NCI-H345 treated with DMSO at 0.1 percent for 48 hours (cell line): ENCODE measurements around the gene UST.
"Not testable (repeated sequence)": the region's sequence is repeated elsewhere in the genome, so short reads cannot be mapped to it uniquely, and the experiment has no call there.

Experiments used
- DNase-seq: peaks from one replicate; lab custom pipeline; 2025; ENCODE audit not compliant: unreplicated experiment; lab: John Stamatoyannopoulos, UW

Gene UST

DNA sequence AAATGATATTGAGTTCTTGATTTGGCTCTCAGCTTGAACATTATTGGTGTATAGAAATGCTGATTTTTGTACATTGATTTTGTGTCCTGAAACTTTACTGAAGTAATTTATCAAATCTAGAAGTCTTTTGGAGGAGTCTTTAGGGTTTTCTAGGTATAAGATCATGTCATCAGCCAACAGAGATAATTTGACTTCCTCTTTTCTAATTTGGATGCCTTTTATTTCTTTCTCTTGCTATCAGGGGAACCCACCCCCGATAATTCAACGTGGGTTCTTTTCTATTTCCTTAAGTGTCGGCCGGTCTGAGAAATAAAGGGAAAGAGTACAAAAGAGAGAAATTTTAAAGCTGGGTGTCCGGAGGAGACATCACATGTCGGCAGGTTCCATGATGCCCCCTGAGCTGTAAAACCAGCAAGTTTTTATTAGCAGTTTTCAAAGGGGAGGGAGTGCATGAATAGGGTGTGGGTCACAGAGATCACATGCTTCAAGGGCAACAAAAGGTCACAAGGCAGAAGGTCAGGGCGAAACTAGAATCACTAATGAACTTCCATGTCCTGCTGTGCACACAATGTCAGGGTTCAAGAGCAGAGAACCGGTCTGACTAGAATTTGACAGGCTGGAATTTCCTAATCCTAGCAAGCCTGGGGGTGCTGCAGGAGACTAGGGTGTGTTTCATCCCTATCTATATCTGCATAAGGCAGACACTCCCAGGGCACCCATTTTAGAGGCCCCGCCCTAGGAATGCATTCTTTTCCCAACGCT, 17.6 kb downstream of the UST start:
- not testable (repeated sequence) for DNase-seq

DNA sequence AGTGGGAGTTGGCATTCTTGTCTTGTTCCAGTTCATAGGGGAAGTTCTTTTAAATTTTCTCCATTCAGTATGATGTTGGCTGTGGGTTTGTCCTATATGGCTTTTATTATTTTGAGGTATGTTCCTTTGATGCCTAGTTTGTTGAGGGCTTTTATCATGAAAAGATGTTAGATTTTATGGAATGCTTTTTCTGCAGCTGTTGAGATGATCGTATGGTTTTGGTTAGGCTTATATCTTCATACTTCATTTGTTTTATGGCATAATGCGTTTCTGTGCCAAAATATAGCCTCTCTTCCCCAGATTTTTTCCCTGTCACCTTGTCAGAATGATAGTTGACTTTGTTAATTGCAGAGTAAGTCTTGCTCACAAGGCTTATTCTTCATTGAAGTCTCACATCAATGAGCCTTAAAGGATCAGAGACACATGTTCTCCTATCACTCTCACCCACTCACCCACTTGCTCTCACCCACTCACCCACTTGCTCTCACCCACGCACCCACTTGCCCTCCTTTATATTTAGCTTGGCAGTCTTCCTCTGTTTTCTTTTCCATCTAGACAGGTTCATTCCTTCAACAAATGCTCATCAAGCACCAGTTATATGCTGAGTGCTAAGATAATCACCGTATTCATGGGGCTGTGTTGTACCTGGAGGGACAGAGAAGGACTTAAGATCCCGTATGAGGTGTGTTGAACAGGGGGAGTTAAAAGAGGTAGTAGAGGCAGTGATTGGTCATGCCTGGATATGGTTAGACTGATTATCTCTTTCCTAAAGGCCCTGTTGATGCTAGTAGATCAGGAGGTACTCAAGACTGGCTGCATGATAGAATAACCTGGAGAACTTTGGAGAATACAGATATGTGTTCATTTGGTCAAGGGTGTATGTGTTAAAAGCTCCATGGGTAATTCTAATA, 19.3 kb downstream of the UST start:
- no peak for DNase-seq

DNA sequence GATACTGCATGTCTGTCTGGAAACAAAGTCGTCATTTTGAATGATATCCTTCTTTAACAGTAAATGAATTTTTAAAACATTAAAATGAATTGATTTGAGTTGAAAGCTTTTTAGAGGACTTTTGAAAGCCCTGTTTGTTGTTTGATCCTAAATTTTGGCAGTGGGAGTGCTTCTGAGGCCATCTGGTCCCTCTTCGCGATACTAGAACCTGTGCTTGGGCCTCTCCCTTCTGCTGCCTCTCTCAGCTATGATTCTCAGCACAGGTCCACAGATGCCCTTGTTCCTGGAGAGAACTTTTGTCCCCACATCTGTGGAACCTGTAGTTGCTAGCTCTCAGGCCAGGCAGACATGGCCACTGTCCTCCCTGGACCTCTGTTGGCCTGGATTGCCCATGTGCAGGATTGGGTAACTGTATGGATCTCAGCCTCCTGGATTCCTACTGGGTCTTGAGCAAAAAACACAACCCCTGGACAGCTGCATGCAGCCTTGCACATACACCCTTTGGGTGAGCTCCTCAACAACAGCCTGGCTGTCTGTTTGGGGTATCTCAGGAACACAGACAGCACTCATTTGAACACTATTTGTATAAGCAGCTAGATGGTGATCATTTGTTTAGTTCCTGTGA, 21.9 kb downstream of the UST start:
- DNase-seq = no peak

DNA sequence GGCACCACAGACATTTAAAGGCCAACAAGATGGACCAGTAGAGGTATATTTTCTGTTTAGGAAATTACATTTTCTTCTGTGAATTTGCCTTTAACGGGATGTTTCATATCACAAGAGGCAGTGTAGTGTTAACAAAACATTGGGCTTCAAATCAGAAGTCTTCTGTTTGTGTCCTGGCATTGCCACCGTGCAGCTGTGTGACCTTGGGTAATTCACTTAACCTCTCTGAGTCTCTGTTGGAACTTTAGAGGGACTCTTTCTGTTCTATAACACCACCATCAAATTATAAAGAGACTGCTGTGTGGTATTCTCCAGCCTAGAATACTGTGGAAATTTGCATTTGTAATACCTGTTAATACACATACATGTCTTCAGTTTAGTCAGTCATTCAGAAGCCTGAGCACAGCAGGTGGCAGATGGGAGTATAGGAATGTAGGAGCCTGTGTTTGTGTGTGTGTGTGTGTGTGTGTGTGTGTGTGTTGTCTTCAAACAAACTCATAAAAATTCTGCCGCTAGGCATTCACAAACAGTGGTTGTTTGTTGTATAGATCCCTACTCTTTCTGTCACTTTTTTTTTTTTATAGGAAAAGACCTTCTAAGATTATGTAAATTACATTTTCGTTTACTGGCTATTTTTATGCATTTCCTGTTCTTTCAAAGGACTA, 22.6 kb downstream of the UST start:
- no peak for DNase-seq

DNA sequence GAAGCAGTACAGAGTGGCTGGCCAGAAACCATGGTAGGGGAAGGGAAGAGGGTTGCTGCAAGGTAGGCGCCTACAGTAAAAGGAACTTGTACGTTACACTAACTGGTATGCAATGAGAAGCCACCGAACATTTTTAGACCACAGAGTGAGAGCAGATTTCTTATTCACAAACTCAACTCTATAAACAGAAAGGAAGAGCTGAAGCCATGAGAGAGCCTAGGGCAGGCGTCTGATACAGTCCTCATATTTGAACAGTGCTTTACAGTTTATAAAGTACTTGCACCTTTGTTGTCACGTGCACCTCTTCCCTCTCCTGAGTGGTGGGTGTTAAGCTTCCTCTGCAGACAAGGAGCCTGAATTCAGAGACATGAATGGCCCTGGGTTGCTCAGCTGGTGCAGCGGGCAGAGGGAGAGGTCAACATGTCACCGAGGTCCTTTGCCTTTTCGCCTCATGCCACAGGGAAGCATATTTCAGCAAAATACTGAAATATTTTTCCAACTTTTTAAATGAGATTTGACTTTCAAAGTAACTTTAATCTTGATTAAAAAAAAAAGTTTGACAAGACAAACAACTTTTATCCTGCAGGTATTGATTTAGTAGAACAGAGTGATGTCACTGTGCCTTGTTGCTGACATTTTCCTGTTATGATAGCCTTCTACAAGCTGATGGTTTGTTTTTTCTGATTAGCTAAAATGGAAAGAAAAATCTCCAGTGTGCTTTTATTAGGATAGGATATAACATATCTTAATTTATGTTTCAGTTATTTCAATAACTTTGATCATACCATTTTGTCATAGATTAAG, 23.8 kb downstream of the UST start:
- DNase-seq = no peak

DNA sequence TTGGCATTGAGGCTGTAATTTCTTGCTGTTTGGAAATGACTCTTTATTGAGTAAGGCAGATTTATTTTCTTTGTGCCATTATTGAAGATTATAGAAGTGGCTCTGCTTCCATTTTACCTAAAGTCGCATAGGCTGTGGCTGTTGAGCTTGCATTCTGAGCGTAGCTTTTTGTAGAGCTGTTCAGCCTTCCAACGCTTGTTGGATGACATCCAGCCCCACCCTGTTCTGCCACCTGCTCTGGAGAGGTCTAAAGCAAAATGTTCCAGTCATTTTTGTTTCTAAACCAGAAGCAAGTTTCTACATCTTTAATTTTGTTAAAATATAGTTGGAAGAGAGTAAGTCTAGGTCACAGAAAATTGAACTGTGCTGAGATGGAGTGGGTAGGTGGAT, 24.4 kb downstream of the UST start:
- peak; percentile 65 for DNase-seq

DNA sequence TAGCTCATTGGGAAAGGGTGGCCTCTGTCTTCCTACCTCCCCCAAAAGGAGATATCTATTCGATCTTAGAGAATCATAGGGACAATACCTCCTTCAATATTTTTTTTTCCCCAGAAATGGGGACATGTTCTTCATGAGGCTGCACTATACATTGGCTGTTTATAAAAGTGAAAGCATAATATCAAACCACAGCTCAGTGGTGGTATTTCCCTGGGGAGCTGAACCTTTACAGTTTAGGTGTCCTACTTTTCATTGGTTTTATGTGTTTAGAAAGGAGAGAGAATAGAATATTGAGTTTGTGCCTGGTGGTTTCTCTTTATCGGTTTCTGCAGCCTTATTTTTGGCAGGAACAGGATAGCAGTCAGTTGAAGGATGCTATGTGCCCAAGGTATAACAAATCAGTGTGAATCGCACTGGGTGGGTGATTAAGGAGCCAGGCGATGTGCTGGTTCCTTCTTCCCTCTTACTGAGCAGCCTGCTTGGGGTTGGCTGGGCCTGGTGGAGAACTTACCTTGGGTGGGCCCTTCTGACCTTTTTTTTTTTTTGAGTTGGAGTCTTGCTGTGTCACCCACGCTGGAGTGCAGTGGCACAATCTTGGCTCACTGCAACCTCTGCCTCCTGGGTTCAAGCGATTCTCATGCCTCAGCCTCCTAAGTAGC, 25.2 kb downstream of the UST start:
- DNase-seq = no peak

DNA sequence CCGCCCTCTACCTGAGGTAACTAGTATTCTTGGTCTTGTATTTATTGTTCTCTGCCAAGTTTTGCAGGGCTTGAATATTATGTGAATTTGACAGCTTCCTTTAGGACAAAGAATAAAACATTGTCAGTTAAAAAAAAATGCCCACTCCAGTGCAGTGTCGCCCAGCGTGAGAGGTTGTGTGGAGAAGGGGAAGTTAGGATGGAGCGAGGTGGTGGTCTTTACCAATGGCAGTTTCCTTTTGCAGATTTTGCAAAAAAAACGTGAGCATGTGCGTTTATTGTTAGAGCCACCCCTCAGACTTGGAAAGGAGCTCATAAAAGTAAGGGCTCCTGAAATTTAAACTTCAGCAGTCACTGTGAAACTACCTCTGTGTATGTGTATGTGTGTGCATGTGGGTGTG, 28.3 kb downstream of the UST start:
- no peak for DNase-seq

DNA sequence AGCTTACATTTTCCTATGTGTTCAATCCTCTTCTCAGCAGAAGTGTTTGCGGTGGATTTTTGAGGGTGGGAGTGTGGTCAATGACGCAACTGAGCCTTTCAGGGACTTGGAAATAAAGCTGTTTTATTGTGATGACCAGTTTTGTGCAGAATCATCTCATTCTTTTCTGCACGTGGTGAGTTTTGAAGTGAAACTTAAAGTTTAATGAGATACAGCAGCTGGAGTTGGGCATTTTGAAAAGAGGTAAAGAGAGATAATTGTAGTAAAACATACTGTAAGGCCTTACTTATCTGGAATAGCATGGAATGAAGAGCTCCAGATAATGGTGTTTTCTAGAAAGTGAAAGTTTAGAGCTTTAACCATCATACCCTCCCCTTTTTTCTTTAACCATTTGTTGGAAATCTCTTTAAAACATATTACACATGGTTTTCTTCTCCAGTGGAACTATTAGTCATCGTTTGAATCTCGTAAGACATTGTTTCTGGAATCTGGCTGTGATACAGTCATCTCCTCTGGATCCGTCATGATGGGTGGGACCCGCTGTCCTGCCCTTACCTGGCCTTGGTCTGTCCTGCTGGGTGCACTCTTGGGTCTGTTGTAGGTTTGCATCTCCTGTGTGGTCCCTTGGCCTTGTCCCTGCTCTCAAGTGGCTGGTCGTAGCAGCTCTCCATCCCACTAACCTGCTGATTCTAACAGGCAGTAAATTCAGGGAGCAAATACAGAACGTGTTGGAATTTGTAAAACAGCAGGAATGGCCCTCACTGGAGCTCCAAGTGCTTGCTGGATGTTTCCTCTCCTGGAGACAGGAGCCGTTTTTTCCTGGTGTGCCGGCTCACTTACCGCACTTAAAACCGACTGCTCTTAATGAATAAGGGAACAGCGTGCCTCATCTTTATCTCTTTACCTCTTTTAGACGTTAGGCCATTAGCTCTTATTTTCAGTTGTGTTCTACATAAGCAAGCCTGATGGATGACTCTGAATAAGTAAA, 29.8 kb downstream of the UST start:
- no peak for DNase-seq

DNA sequence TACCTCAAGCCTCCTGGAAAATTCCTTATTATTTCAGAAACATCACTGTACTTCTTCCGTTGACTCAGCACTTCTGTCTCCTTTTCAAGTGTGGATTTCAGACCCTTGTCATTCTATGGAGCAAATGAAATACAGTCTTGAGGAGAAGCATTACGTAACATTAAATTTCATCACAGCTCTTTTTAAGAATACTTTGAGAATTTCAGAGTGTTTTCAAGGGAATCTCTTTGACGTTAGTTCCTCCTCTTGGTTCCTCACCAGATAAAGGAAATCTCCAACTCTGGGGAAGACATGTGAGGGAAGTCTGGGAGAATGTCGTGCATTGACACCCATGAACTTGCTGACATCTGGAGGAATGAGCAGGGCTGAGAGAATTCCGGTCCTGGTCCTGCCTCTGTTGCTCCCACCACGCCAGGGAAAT, 32.3 kb downstream of the UST start:
- no peak for DNase-seq

DNA sequence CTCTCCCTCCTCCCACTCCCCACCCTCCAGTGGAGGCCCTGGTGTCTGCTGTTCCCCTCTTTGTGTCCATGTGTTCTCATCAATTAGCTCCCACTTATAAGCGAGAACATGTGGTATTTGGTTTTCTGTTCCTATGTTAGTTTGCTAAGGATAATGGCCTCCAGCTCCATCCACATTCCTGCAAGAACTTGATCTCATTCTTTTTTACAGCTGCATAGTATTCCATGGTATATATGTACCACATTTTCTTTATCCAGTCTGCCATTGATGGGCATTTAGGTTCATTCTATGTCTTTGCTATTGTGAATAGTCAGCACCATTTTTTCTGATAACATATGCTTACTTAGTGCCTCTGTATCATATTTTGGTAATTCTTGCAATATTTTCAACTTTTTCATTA, 33.6 kb downstream of the UST start:
- DNase-seq = not testable (repeated sequence)

DNA sequence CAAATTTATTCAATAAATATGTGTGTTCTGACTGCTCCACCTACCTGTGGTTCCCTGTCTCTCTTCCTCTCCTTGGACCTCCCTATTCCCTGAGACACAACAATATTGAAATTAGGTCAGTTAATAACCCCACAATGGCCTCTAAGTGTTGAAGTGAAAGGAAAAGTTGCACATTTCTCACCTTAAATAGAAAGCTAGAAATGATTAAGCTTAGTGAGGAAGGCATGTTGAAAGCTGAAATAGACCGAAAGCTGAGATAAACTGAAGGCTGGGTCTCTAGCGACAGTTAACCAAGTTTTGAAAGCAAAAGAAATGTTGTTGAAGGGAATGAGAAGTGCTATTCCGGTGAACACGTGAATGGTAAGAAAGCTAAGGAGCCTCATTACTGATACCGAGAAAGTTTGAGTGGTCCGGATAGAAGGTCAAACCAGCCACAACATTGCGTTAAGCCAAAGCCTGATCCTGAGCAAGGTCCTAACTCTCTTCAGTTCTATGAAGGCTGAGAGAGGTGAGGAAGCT, 34.1 kb downstream of the UST start:
- DNase-seq = no peak

DNA sequence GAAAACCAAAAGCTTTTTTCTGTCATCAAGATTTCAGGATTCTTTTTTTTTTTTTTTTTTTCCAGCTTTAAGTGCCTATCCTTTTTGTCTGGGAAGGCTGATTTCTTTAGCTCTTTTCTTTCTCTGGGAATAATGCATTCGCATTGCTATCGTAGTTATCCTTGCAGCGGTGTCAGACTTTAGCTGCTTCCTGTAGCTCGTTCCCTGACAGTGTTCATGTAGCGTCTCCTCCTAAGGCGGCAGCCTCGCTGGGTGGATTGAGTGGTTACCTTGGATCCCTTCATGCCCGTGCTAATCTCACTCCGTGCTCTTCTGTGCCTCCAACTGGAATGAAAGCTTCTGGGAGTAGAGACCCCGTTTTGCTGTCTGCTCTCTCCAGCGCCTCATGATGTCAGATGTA, 43.1 kb downstream of the UST start:
- no peak for DNase-seq

DNA sequence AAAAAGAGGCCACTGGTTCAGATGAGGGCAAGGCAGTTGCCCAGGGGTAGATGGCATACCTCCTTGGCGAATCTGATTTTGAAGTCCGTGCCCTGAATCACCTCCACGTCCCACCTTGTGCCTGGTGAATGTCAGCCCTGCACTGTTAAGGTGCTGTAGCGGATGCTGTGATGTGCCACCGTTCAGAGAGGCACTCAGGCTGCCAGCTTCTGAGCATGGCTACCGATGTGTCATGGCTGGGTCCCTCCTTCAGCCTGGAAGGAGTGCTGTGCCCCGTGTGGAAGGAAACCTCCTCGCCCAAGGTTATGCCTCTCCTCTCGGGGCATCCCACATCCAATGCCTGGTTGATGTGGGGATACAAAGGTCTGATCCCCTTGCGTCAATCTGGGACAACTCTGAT, 43.6 kb downstream of the UST start:
- DNase-seq = no peak

DNA sequence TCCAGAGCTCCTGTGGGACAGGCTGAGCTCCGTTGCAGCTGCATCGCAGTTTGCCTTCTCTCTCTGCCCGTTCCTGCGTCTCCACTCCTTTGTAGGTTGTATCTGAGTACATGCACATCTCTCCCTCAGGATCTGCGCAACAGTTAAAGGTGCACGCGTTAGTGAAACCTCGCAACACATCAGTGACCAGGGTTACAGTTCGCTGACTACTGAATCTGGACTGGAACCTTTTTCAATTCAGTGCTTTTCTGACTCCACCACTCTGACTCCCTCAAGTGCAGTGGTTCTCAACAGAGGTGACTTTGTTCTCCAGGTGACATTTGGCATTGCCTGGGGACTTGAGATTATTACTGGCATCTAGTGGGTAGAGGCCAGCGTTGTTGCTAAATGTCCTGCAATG, 44.0 kb downstream of the UST start:
- DNase-seq = no peak

DNA sequence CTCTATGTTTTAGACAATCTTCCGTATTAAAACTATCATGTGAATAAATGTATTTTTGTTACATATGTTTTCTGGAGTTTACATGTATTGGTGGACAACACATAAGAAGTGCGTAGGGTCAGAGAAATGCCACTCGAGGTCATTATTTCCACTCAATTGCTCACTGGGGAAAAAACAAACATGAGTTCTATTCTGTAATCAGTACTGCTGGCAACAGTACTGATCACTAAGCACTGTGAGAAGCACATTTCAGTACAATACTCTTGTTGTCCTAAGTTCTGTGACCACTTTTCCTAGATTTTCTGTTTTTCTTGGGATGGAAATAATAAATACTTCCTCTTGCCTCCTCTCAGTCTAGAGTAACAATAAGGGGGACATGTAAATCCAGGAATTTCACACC, 44.5 kb downstream of the UST start:
- no peak for DNase-seq

DNA sequence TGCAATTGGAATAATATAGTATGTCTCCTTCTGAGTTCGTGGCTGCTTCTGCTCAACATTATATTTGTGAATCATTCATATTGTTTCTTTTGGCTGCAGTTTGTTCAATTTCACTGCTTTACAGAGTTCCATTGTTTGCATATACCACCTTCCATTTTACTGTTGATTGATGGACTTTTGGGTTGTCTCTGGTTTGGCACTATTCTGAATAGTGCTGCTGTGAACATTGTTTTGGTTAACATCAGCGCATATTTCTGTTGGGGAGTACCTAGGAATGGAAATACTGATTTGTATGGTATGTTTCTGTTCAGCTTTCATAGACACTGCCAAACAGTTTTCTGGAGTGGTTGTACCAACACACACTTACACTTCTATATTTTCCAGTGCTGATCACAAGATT, 46.9 kb downstream of the UST start:
- DNase-seq = no peak

DNA sequence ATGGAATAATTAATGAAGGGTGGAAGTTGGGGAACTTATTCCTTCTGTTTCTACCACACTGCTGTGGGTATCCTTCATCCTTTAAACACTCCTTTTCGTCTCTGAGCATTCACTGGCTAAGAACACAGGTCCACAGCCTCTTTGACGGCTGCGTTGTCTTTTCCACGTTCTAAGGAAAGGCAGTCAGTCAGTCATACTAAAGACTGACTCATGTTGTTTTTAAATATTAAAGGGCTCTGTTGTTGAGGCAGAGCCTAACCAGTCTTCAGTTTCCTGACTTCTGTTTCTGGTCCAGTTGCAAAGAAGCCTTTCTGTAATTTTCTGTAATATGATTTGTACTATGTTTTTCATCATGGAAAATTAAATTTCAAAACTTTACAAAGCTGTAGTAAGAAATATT, 48.0 kb downstream of the UST start:
- DNase-seq = no peak

DNA sequence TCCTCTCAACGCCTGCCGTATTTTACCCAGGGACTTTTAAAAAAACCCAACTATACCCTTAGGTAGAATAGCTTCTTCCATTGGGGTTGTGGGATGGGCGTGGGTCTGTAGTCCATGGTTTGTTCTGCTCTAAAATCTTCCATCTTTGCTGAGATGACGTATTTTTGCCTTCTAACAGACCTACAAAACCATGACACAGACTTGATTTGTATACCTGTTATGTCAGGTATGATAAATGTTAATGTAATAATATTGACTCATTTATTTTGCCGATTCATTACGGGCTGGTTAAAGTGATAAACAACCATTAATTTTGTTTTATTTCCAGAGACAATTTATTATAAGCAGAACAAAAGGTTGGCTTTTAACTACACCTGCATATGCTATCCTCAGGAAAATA, 48.7 kb downstream of the UST start:
- no peak for DNase-seq
